HepG2 (cell line): ENCODE data around the gene SEC63. TPM values are rescaled to one million over a fixed set of nuclear protein-coding genes. Genes with fewer than 3 reads are reported as not detected.

Source experiments
- ATAC-seq: fragments of 200-7000 bp; cut with Tn5 transposase; 3 replicates; pipeline ENCODE4 v1.9.1; 2020; ENCODE audit warnings: mild to moderate bottlenecking, moderate library complexity
- BruUV-seq: library from RNA; stranded (reverse); fragments of 400-500 nt; replicated peaks from 2 replicates; lab custom pipeline; 2021; lab: Mats Ljungman, UMichigan
- CTCF ChIA-PET: fragments of 300-600 bp; formaldehyde crosslinking; extraction: SDS; loops from one replicate; lab custom pipeline; 2021; ENCODE audit warnings: low total read pairs, inconsistent platforms, low intra/inter-chr PET ratio; lab: Yijun Ruan, JAX
- POLR2A ChIA-PET: fragments of 350-600 bp; sonication (Branson Sonifier 250); formaldehyde crosslinking; loops from one replicate; lab custom pipeline; 2020; ENCODE audit warnings: antibody characterized with exemption, inconsistent platforms; lab: Yijun Ruan, JAX
- DNase-seq: peaks from one replicate; pipeline ENCODE4 v3.0.0-alpha.2; 2015; ENCODE audit warnings: low spot score
- FAIRE-seq: peaks from 3 replicates; lab custom pipeline; 2011; peaks lifted over from hg19 to GRCh38; lab: Jason Lieb, UNC
- H2AFZ ChIP-seq: one replicate; pipeline ENCODE4 v1.6.1; 2011; ENCODE audit warnings: low read length, inconsistent platforms
- H3K27ac ChIP-seq: fragments of 300-600 bp; 3 replicates; pipeline ENCODE4 v1.8.0; 2011; ENCODE audit warnings: mixed run types, mild to moderate bottlenecking, mixed read lengths, low read length, inconsistent platforms; ENCODE audit not compliant: insufficient read depth; ENCODE audit errors: extremely low read length
- H3K27me3 ChIP-seq, 2 experiments: fragments of 200-600 bp in 1 of 2; 2 replicates in 1 of 2; 3 replicates in 1 of 2; pipeline versions ENCODE4 v1.6.0 to v1.8.0; 2011; ENCODE audit warnings: low read length in 2 of 2, mild to moderate bottlenecking in 2 of 2, moderate library complexity in 2 of 2, inconsistent platforms in 1 of 2; ENCODE audit not compliant: insufficient read depth in 2 of 2, control insufficient read depth in 1 of 2
- H3K36me3 ChIP-seq, 2 experiments: fragments of 200-600 bp in 1 of 2; replicated peaks in 1 of 2; 2 replicates in 1 of 2; 3 replicates in 1 of 2; pipeline versions ENCODE4 v1.5.1 to v1.8.0; 2011; ENCODE audit warnings: low read length in 2 of 2, inconsistent platforms in 1 of 2; ENCODE audit not compliant: insufficient read depth in 2 of 2, control insufficient read depth in 1 of 2
- H3K4me1 ChIP-seq: 2 replicates; pipeline ENCODE4 v1.5.1; 2012; ENCODE audit warnings: low read length, inconsistent platforms; ENCODE audit not compliant: insufficient read depth
- H3K4me2 ChIP-seq: 2 replicates; pipeline ENCODE4 v1.6.0; 2011; ENCODE audit warnings: low read depth, low read length, inconsistent platforms
- H3K4me3 ChIP-seq, 3 experiments: fragments of 200-600 bp in 1 of 3; sonication (generic), shearing (Covaris generic) in 1 of 3; replicated peaks in 1 of 3; 2 replicates each; pipeline ENCODE4 v1.5.1; 2011 to 2016; ENCODE audit warnings: low read length in 3 of 3, inconsistent platforms in 2 of 3, low read depth in 2 of 3, mild to moderate bottlenecking in 2 of 3, control low read depth in 1 of 3, mixed read lengths in 1 of 3; ENCODE audit not compliant: insufficient read depth in 1 of 3
- H3K79me2 ChIP-seq: one replicate; pipeline ENCODE4 v1.6.1; 2011; ENCODE audit warnings: low read length, inconsistent platforms; ENCODE audit not compliant: insufficient read depth
- H3K9ac ChIP-seq: 2 replicates; pipeline ENCODE4 v1.6.0; 2011; ENCODE audit warnings: mild to moderate bottlenecking, low read depth, low read length, inconsistent platforms; ENCODE audit not compliant: insufficient read depth
- H3K9me3 ChIP-seq: 2 replicates; pipeline ENCODE4 v1.5.1; 2012; ENCODE audit warnings: mild to moderate bottlenecking, low read length
- H4K20me1 ChIP-seq: 2 replicates; pipeline ENCODE4 v1.6.0; 2011; ENCODE audit warnings: inconsistent platforms, mild to moderate bottlenecking, low read length, moderate library complexity; ENCODE audit not compliant: insufficient read depth
- CREB1 ChIP-seq, 2 experiments: fragments of 450-650 bp in 1 of 2; IDR thresholded peaks; 2 replicates each; pipeline ENCODE4 v1.6.1; 2016 to 2017; ENCODE audit warnings: control low read depth in 1 of 2, mild to moderate bottlenecking in 1 of 2, missing compliant biosample characterization in 1 of 2, missing genetic modification characterization in 1 of 2
- NBN ChIP-seq: fragments of 450-650 bp; conservative IDR thresholded peaks from 2 replicates; pipeline ENCODE4 v1.6.1; 2017
- NCOR1 ChIP-seq: fragments of 200-600 bp; sonication (generic); IDR thresholded peaks from 2 replicates; pipeline ENCODE4 v1.7.0; 2017; ENCODE audit warnings: antibody characterized with exemption, low read length, borderline replicate concordance
- NR2F6 ChIP-seq, 2 experiments: IDR thresholded peaks; 2 replicates each; pipeline ENCODE4 v1.6.1; 2016; ENCODE audit warnings: antibody characterized with exemption in 1 of 2, mild to moderate bottlenecking in 1 of 2
- PCBP2 ChIP-seq: fragments of 200-400 bp; formaldehyde crosslinking; optimal IDR thresholded peaks from 2 replicates; pipeline ENCODE3; 2018; ENCODE audit warnings: low read length, low read depth; ENCODE audit not compliant: poor library complexity, severe bottlenecking
- TCF7 ChIP-seq: sonication (generic); IDR thresholded peaks from 2 replicates; pipeline ENCODE4 v1.6.1; 2016; ENCODE audit warnings: antibody characterized with exemption, low read depth
- ZFP36L2 ChIP-seq: sonication (generic); formaldehyde crosslinking; IDR thresholded peaks from 2 replicates; pipeline ENCODE4 v1.4.0; 2020; ENCODE audit warnings: missing genetic modification reagents
- ZNF124 ChIP-seq: sonication (generic); formaldehyde crosslinking; IDR thresholded peaks from 2 replicates; pipeline ENCODE4 v1.4.0; 2020; ENCODE audit warnings: missing genetic modification reagents
- ZNF263 ChIP-seq: sonication (generic); formaldehyde crosslinking; IDR thresholded peaks from 2 replicates; pipeline ENCODE4 v1.4.0; 2020; ENCODE audit warnings: missing genetic modification reagents
- ZNF331 ChIP-seq: sonication (generic); formaldehyde crosslinking; IDR thresholded peaks from 2 replicates; pipeline ENCODE4 v1.4.0; 2020; ENCODE audit warnings: missing genetic modification reagents
- ZNF33B ChIP-seq: sonication (generic); formaldehyde crosslinking; IDR thresholded peaks from 2 replicates; pipeline ENCODE4 v1.5.1; 2020; ENCODE audit warnings: mild to moderate bottlenecking, missing genetic modification reagents
- ZNF550 ChIP-seq: sonication (generic); formaldehyde crosslinking; IDR thresholded peaks from 2 replicates; pipeline ENCODE4 v1.4.0; 2020; ENCODE audit warnings: mild to moderate bottlenecking, missing genetic modification reagents, borderline replicate concordance
- WGBS: methylation state at CpG from one replicate; pipeline ENCODE4 v1.1.6; 2017; ENCODE audit warnings: low lambda C conversion rate; 5-methylcytosine and 5-hydroxymethylcytosine counted together
- in situ Hi-C: cut with HindIII; loops from 2 replicates; pipeline ENCODE4 v1.10.0; 2017; ENCODE audit warnings: low pct_unique_long_range_greater_than_20kb; ENCODE audit not compliant: extremely low pct_ligation_motif_present
- intact Hi-C: fragments of 100-400 bp; cut with micrococcal nuclease; formaldehyde crosslinking; loops from one replicate; pipeline ENCODE4 v1.10.0; 2022; ENCODE audit not compliant: unreplicated experiment
- polyA plus RNA-seq, 8 experiments: library from polyadenylated mRNA; depleted of rRNA in 3 of 8; stranded (reverse) in 7 of 8; unstranded in 1 of 8; fragments of >200 nt; fragmentation: Illumina TruSeq in 4 of 8; extraction: Trizol in 4 of 8; gene quantifications; 2 replicates each; pipeline versions ENCODE4 v1.2.1 to v1.2.3, GENCODE V29; 2011 to 2016; ENCODE audit warnings: low read depth in 4 of 8, missing spikeins in 1 of 8, mixed read lengths in 1 of 8; ENCODE audit not compliant: insufficient read depth in 1 of 8
- total RNA-seq, 5 experiments: library from RNA; depleted of rRNA; stranded (reverse); fragments of >200 nt; fragmentation: Illumina TruSeq; extraction: Trizol; gene quantifications; 2 replicates each; pipeline ENCODE4 v1.2.3, GENCODE V29; 2016; ENCODE audit warnings: low read depth in 1 of 5
- TF ChIP-seq, protein P1 (sequence below): IDR thresholded peaks from 2 replicates; pipeline ENCODE4 v1.6.1; 2016; ENCODE audit warnings: low read depth, borderline replicate concordance
- TF ChIP-seq, protein P2 (sequence below): sonication (generic); formaldehyde crosslinking; IDR thresholded peaks from 2 replicates; pipeline ENCODE4 v1.5.0; 2020; ENCODE audit warnings: mild to moderate bottlenecking, missing genetic modification reagents, moderate library complexity
- TF ChIP-seq, protein P3 (sequence below): sonication (generic); formaldehyde crosslinking; IDR thresholded peaks from 2 replicates; pipeline ENCODE4 v1.5.0; 2020; ENCODE audit warnings: mild to moderate bottlenecking, missing genetic modification reagents
- TF ChIP-seq, protein P4 (sequence below): sonication (generic); formaldehyde crosslinking; IDR thresholded peaks from 2 replicates; pipeline ENCODE4 v1.5.0; 2020; ENCODE audit warnings: missing genetic modification reagents, mild to moderate bottlenecking, borderline replicate concordance
- TF ChIP-seq, protein P5 (sequence below): IDR thresholded peaks from 2 replicates; pipeline ENCODE4 v1.6.1; 2016; ENCODE audit warnings: control low read depth

SEC63 gene
- total and polyA plus RNA-seq, 2 of the 13 experiments (the other 11 are each of a cell fraction or from before 2014, with no cell fraction given): 20.2 to 45.9 TPM

DNA sequence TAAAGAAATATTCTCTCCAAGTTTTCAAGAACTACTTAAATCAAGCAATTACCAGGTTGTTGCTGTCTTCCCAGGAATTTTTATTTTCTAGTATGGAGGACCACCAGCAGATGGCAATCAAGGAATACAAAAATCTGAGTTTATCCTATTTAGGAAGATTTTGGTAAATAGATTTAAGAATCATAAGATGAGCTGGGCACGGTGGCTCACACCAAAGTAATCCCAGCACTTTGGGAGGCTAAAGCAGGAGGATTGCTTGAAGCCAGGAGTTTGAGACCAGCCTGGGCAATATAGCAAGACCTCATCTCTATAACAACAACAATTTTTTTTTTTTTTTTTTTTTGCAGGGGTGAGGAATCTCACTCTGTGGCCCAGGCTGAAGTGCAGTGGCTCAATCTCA lies 19.3 kb upstream of the SEC63 start (continued):
- TF ChIP-seq ZNF550 (CRISPR knock-in tag): no peak
- no peak for TF ChIP-seq PCBP2
- TF ChIP-seq ZNF33B (CRISPR knock-in tag): no peak
- TF ChIP-seq, protein P1, sequence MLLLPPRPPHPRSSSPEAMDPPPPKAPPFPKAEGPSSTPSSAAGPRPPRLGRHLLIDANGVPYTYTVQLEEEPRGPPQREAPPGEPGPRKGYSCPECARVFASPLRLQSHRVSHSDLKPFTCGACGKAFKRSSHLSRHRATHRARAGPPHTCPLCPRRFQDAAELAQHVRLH (CRISPR knock-in tag): no peak
- TF ChIP-seq NBN: no peak
- TF ChIP-seq, protein P2, sequence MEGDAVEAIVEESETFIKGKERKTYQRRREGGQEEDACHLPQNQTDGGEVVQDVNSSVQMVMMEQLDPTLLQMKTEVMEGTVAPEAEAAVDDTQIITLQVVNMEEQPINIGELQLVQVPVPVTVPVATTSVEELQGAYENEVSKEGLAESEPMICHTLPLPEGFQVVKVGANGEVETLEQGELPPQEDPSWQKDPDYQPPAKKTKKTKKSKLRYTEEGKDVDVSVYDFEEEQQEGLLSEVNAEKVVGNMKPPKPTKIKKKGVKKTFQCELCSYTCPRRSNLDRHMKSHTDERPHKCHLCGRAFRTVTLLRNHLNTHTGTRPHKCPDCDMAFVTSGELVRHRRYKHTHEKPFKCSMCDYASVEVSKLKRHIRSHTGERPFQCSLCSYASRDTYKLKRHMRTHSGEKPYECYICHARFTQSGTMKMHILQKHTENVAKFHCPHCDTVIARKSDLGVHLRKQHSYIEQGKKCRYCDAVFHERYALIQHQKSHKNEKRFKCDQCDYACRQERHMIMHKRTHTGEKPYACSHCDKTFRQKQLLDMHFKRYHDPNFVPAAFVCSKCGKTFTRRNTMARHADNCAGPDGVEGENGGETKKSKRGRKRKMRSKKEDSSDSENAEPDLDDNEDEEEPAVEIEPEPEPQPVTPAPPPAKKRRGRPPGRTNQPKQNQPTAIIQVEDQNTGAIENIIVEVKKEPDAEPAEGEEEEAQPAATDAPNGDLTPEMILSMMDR (CRISPR knock-in tag): peak; percentile 57
- TF ChIP-seq ZNF124 (CRISPR knock-in tag): no peak

DNA sequence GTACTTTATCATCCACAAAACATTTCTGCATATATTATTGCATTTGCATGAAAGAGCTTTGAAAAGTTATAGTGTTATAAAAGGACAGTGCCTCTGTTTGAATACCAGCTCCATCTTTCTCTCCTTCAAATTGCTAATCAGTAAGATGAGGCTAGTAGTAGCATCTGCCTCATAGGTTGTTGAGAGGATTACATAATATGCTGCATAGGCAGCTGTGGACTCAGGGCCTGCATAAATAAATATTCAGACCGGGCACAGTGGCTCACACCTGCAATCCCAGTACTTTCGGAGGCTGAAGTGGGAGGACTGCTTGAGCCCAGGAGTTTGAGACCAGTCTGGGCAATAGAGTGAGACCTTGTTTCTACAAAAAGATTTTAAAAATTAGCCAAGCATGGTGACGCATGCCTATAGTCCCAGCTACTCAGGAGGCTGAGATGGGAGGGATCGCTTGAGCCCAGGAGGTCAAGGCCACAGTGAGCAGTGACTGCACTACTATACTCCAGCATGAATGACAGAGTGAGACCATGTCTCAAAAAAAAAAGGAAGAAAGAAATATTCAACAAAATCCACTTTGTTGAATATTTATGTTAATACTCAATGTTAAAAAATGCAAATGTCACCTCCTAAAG lies 18.3 kb upstream of the SEC63 start:
- WGBS: 5% methylated on average over 4 of the region's 4 CpGs
- H2AFZ ChIP-seq: no peak overlapping the region
- peak overlapping the region in 1 of 3 experiments; percentile 24; a peak in 1 of 6 replicates for H3K4me3 ChIP-seq
- FAIRE-seq (peak; percentile 78), ATAC-seq (peak; percentile 62), DNase-seq (peak; percentile 57)
- H4K20me1 ChIP-seq: no peaks in the 10 kb centered on the region
- no peak overlapping the region for H3K27ac ChIP-seq
- no peak overlapping the region for H3K9ac ChIP-seq
- ChIA-PET POLR2A (interaction anchor here (1.0 to 1.2 kb wide), 3 partner anchors 11 to 26 kb away, joined by 3 to 6 read pairs (median 5); partner anchors contain the start of gene SEC63), CTCF (interaction anchor here (6.1 kb wide), 1 partner anchor 73 kb away, joined by 85 read pairs; no protein-coding TSS in a partner anchor)
- intact Hi-C loops: loop anchor here (10.0 kb wide), 2 partner anchors 519 to 549 kb away; no protein-coding TSS in a partner anchor
- in situ Hi-C loops: loop anchor here (5.0 to 25.0 kb wide), 2 partner anchors 71 to 536 kb away; no protein-coding TSS in a partner anchor
- no peaks in the 10 kb centered on the region for H3K36me3 ChIP-seq
- no peaks in the 10 kb centered on the region for H3K79me2 ChIP-seq
- peaks cover 35% of the 10 kb centered on the region for H3K4me1 ChIP-seq
- no peaks in the 10 kb centered on the region for H3K9me3 ChIP-seq
- peak overlapping the region; percentile 52 for H3K4me2 ChIP-seq
- no TSS peak for BruUV-seq
- no peaks in the 10 kb centered on the region for H3K27me3 ChIP-seq
- TF ChIP-seq ZFP36L2 (CRISPR knock-in tag) (no peak), ZNF263 (peak; percentile 86), TCF7 (no peak), NR2F6 (IDR thresholded peaks at IDR 0.05) (peak; percentile 86), NR2F6 (CRISPR knock-in tag; IDR thresholded peaks at IDR 0.05) (peak; percentile 88), NCOR1 (0 out of 2 replicates have a peak, but pooled peaks have one; percentile 22), CREB1 (IDR thresholded peaks at IDR 0.05) (no peak), CREB1 (CRISPR knock-in tag; IDR thresholded peaks at IDR 0.05) (0 out of 2 replicates have a peak, but pooled peaks have one; percentile 16), ZNF331 (0 out of 2 replicates have a peak, but pooled peaks have one; percentile 18)
- TF ChIP-seq, protein P3, sequence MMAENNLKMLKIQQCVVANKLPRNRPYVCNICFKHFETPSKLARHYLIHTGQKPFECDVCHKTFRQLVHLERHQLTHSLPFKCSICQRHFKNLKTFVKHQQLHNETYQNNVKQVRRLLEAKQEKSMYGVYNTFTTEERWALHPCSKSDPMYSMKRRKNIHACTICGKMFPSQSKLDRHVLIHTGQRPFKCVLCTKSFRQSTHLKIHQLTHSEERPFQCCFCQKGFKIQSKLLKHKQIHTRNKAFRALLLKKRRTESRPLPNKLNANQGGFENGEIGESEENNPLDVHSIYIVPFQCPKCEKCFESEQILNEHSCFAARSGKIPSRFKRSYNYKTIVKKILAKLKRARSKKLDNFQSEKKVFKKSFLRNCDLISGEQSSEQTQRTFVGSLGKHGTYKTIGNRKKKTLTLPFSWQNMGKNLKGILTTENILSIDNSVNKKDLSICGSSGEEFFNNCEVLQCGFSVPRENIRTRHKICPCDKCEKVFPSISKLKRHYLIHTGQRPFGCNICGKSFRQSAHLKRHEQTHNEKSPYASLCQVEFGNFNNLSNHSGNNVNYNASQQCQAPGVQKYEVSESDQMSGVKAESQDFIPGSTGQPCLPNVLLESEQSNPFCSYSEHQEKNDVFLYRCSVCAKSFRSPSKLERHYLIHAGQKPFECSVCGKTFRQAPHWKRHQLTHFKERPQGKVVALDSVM (CRISPR knock-in tag): peak; percentile 96
- TF ChIP-seq, protein P4, sequence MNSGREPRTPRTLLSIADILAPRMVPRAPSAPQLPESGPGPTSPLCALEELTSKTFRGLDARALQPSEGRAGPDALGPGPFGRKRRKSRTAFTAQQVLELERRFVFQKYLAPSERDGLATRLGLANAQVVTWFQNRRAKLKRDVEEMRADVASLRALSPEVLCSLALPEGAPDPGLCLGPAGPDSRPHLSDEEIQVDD (CRISPR knock-in tag): no peak
- TF ChIP-seq, protein P5, sequence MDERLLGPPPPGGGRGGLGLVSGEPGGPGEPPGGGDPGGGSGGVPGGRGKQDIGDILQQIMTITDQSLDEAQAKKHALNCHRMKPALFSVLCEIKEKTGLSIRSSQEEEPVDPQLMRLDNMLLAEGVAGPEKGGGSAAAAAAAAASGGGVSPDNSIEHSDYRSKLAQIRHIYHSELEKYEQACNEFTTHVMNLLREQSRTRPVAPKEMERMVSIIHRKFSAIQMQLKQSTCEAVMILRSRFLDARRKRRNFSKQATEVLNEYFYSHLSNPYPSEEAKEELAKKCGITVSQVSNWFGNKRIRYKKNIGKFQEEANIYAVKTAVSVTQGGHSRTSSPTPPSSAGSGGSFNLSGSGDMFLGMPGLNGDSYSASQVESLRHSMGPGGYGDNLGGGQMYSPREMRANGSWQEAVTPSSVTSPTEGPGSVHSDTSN (CRISPR knock-in tag): no peak
